HCT116 (cell line): Measurements from ENCODE around the gene PCSK2. TPM values are rescaled to one million over a fixed set of nuclear protein-coding genes. Genes with fewer than 3 reads are reported as not detected.

Experiments used
- ATAC-seq: fragments of 200-7000 bp; cut with Tn5 transposase; 2 replicates; pipeline ENCODE4 v1.9.1; 2020; ENCODE audit warnings: mild to moderate bottlenecking, moderate library complexity
- BruUV-seq: library from RNA; stranded (reverse); fragments of 400-500 nt; replicated peaks from 2 replicates; lab custom pipeline; 2021; lab: Mats Ljungman, UMichigan
- CTCF ChIA-PET: fragments of 300-600 bp; sonication (Branson Sonifier 250); formaldehyde crosslinking; loops from one replicate; lab custom pipeline; 2021; ENCODE audit warnings: antibody characterized with exemption; lab: Charles Lee
- POLR2A ChIA-PET: fragments of 300-600, 350-600 bp; sonication (Branson Sonifier 250); formaldehyde crosslinking; loops from one replicate; lab custom pipeline; 2021; ENCODE audit warnings: antibody characterized with exemption; lab: Charles Lee
- RAD21 ChIA-PET, 2 experiments: fragments of 300-600 bp; sonication (Branson Sonifier 250); formaldehyde crosslinking; loops; one replicate each; lab custom pipeline; 2023; ENCODE audit warnings: low total read pairs in 2 of 2; ENCODE audit not compliant: uncharacterized antibody in 2 of 2, unreplicated experiment in 2 of 2, low non-redundant PET in 1 of 2; lab: Charles Lee
- DNase-seq: peaks from one replicate; pipeline ENCODE4 v3.0.0-alpha.2; 2010; ENCODE audit warnings: low read depth, low spot score
- H2AFZ ChIP-seq: fragments of 200-600 bp; shearing (Covaris generic), sonication (generic); 2 replicates; pipeline ENCODE4 v1.6.1; 2017; ENCODE audit warnings: low read depth, mixed run types, mixed read lengths, antibody characterized with exemption, low read length; ENCODE audit not compliant: poor library complexity, severe bottlenecking
- H3K27ac ChIP-seq: 2 replicates; pipeline ENCODE4 v1.5.1; 2012; ENCODE audit warnings: low read depth, low read length
- H3K27me3 ChIP-seq: fragments of 200-600 bp; sonication (generic); 2 replicates; pipeline ENCODE4 v1.6.1; 2016; ENCODE audit warnings: mixed run types, low read length, mixed read lengths; ENCODE audit not compliant: insufficient read depth
- H3K36me3 ChIP-seq, 2 experiments: fragments of 200-500 bp in 1 of 2; fragments of 200-600 bp in 1 of 2; sonication (Bioruptor generic) in 1 of 2; sonication (generic) in 1 of 2; 2 replicates each; pipeline versions ENCODE4 v1.5.1 to v1.6.1; 2014 to 2016; ENCODE audit warnings: low read length in 2 of 2, inconsistent platforms in 1 of 2, mixed read lengths in 1 of 2, mixed run types in 1 of 2; ENCODE audit not compliant: insufficient read depth in 2 of 2, control insufficient read depth in 1 of 2
- H3K4me1 ChIP-seq, 2 experiments: fragments of 200-600 bp in 1 of 2; sonication (generic) in 1 of 2; 2 replicates each; pipeline versions ENCODE4 v1.5.1 to v1.6.1; 2012 to 2017; ENCODE audit warnings: low read length in 2 of 2, inconsistent platforms in 1 of 2, mild to moderate bottlenecking in 1 of 2, mixed read lengths in 1 of 2, mixed run types in 1 of 2, moderate library complexity in 1 of 2; ENCODE audit not compliant: insufficient read depth in 2 of 2, control insufficient read depth in 1 of 2
- H3K4me2 ChIP-seq: fragments of 200-600 bp; sonication (generic); 2 replicates; pipeline ENCODE4 v1.6.1; 2017; ENCODE audit warnings: mixed run types, low read length, mixed read lengths
- H3K4me3 ChIP-seq, 2 experiments: fragments of 200-600 bp in 1 of 2; sonication (generic) in 1 of 2; replicated peaks in 1 of 2; 2 replicates each; pipeline ENCODE4 v1.5.1; 2011 to 2016; ENCODE audit warnings: low read length in 2 of 2, control low read depth in 1 of 2, low read depth in 1 of 2, mild to moderate bottlenecking in 1 of 2, mixed read lengths in 1 of 2, mixed run types in 1 of 2
- H3K79me2 ChIP-seq: fragments of 200-600 bp; sonication (generic); 2 replicates; pipeline ENCODE4 v1.6.1; 2017; ENCODE audit warnings: mild to moderate bottlenecking, mixed run types, low read length, moderate library complexity, mixed read lengths; ENCODE audit not compliant: insufficient read depth
- H3K9ac ChIP-seq: fragments of 200-600 bp; sonication (generic); 2 replicates; pipeline ENCODE4 v1.6.1; 2016; ENCODE audit warnings: low read length, mixed read lengths
- H3K9me2 ChIP-seq: fragments of 200-600 bp; sonication (generic), shearing (Covaris generic); 2 replicates; pipeline ENCODE4 v1.6.1; 2017; ENCODE audit warnings: mixed run types, mild to moderate bottlenecking, moderate library complexity; ENCODE audit not compliant: insufficient read depth
- H3K9me3 ChIP-seq, 2 experiments: fragments of 200-500 bp in 1 of 2; fragments of 200-600 bp in 1 of 2; sonication (Bioruptor generic) in 1 of 2; sonication (generic) in 1 of 2; 2 replicates each; pipeline ENCODE4 v1.6.1; 2014 to 2017; ENCODE audit warnings: low read length in 2 of 2, mixed read lengths in 2 of 2, inconsistent platforms in 1 of 2, low read depth in 1 of 2, mild to moderate bottlenecking in 1 of 2, mixed run types in 1 of 2, moderate library complexity in 1 of 2; ENCODE audit not compliant: control insufficient read depth in 1 of 2, insufficient read depth in 1 of 2
- H4K20me1 ChIP-seq: fragments of 200-600 bp; sonication (generic), shearing (Covaris generic); 2 replicates; pipeline ENCODE4 v1.6.1; 2017; ENCODE audit warnings: mixed run types, mild to moderate bottlenecking, moderate library complexity; ENCODE audit not compliant: insufficient read depth
- ATF3 ChIP-seq: IDR thresholded peaks from 2 replicates; pipeline ENCODE4 v1.6.1; 2012
- CBX3 ChIP-seq: IDR thresholded peaks from 2 replicates; pipeline ENCODE4 v1.6.1; 2012; ENCODE audit warnings: low read depth
- EGR1 ChIP-seq: IDR thresholded peaks from 2 replicates; pipeline ENCODE4 v1.6.1; 2012; ENCODE audit warnings: low read depth
- EZH2 ChIP-seq: fragments of 200-600 bp; sonication (generic); IDR thresholded peaks from 2 replicates; pipeline ENCODE4 v1.6.1; 2017; ENCODE audit warnings: antibody characterized with exemption, mixed run types
- POLR2A ChIP-seq: IDR thresholded peaks from 2 replicates; pipeline ENCODE4 v1.7.0; 2011; ENCODE audit warnings: borderline replicate concordance; ENCODE audit not compliant: insufficient read depth, insufficient read length; ENCODE audit errors: extremely low read depth
- POLR2AphosphoS5 ChIP-seq: IDR thresholded peaks from 2 replicates; pipeline ENCODE4 v1.6.1; 2011; ENCODE audit warnings: mild to moderate bottlenecking, low read depth, low read length, moderate library complexity
- SIN3A ChIP-seq: IDR thresholded peaks from 2 replicates; pipeline ENCODE4 v1.6.1; 2012; ENCODE audit warnings: low read depth
- SP1 ChIP-seq: IDR thresholded peaks from 2 replicates; pipeline ENCODE4 v1.6.1; 2012; ENCODE audit warnings: low read depth
- TCF7L2 ChIP-seq: IDR thresholded peaks from 2 replicates; pipeline ENCODE4 v1.7.0; 2011; ENCODE audit warnings: borderline replicate concordance, inconsistent platforms; ENCODE audit not compliant: insufficient read depth, insufficient read length; ENCODE audit errors: extremely low read depth
- ZFX ChIP-seq: fragments of 450-650 bp; IDR thresholded peaks from 2 replicates; pipeline ENCODE4 v1.6.1; 2017
- ZNF274 ChIP-seq: fragments of 200-500 bp; sonication (Bioruptor generic); IDR thresholded peaks from 2 replicates; pipeline ENCODE4 v1.6.1; 2014; ENCODE audit warnings: mild to moderate bottlenecking, low read depth, low read length, inconsistent platforms
- intact Hi-C: fragments of 100-400 bp; cut with micrococcal nuclease; formaldehyde crosslinking; loops from 2 replicates; pipeline ENCODE4 v1.10.0; 2022
- total RNA-seq: library from RNA; stranded (reverse); gene quantifications from one replicate; pipeline ENCODE4 v1.2.1, GENCODE V29; 2021; ENCODE audit not compliant: unreplicated experiment
- TF ChIP-seq, protein P1 (sequence below): IDR thresholded peaks from 2 replicates; pipeline ENCODE4 v1.6.1; 2012
- TF ChIP-seq, protein P2 (sequence below): IDR thresholded peaks from 2 replicates; pipeline ENCODE4 v1.6.1; 2012; ENCODE audit warnings: low read depth
- TF ChIP-seq, protein P3 (sequence below), 3 experiments: fragments of 200-600 bp in 1 of 3; sonication (generic) in 1 of 3; IDR thresholded peaks in 2 of 3; conservative IDR thresholded peaks in 1 of 3; 2 replicates each; pipeline ENCODE4 v1.5.1; 2012 to 2017; ENCODE audit warnings: low read depth in 2 of 3, low read length in 2 of 3, antibody characterized with exemption in 1 of 3, borderline replicate concordance in 1 of 3, control low read depth in 1 of 3, mild to moderate bottlenecking in 1 of 3, mixed read lengths in 1 of 3, mixed run types in 1 of 3, moderate library complexity in 1 of 3; ENCODE audit not compliant: insufficient read depth in 1 of 3

Gene PCSK2
- total RNA-seq, 1 experiment from 2014 or later, result not detected

- TF ChIP-seq SP1 (no peak), TCF7L2 (no peak), ATF3 (no peak), ZFX (no peak), SIN3A (no peak), CBX3 (no peak)
- TF ChIP-seq, protein P1, sequence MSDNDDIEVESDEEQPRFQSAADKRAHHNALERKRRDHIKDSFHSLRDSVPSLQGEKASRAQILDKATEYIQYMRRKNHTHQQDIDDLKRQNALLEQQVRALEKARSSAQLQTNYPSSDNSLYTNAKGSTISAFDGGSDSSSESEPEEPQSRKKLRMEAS, result no peak
- no TSS peak for BruUV-seq
- H3K27ac ChIP-seq, result no peak overlapping the region
- no peaks in the 10 kb centered on the region for H3K36me3 ChIP-seq
- no peaks in the 10 kb centered on the region for H3K27me3 ChIP-seq
- H3K4me2 ChIP-seq, result no peak overlapping the region
- no peaks in the 10 kb centered on the region for H3K9me3 ChIP-seq
- no peak for ATAC-seq
- no peaks in the 10 kb centered on the region for H4K20me1 ChIP-seq
- intact Hi-C loops, result no loop called here
- H3K9me2 ChIP-seq, result no peaks in the 10 kb centered on the region
- POLR2A ChIA-PET, result no interaction called here
- H3K79me2 ChIP-seq, result no peaks in the 10 kb centered on the region
- H3K4me3 ChIP-seq, result no peak overlapping the region
- H3K9ac ChIP-seq, result no peak overlapping the region
- RAD21 ChIA-PET, result no interaction called here
- no peaks in the 10 kb centered on the region for H3K4me1 ChIP-seq
- H2AFZ ChIP-seq, result no peak overlapping the region
- CTCF ChIA-PET, result no interaction called here
- DNase-seq, result no peak
Observed at GRCh38 chr20:17467120-17467655, 240.3 kb downstream of the PCSK2 start.

- intact Hi-C loops, result no loop called here
- Histone ChIP-seq H3K27ac (no peak overlapping the region), H3K4me2 (no peak overlapping the region), H2AFZ (no peak overlapping the region), H3K9me2 (no peaks in the 10 kb centered on the region), H3K4me1 (no peaks in the 10 kb centered on the region), H3K9me3 (no peaks in the 10 kb centered on the region), H3K4me3 (no peak overlapping the region), H3K79me2 (no peaks in the 10 kb centered on the region), H3K36me3 (no peaks in the 10 kb centered on the region), H3K9ac (no peak overlapping the region), H3K27me3 (no peaks in the 10 kb centered on the region), H4K20me1 (no peaks in the 10 kb centered on the region)
- ATAC-seq (no peak), DNase-seq (no peak)
- POLR2A ChIA-PET, result no interaction called here
- RAD21 ChIA-PET, result no interaction called here
- BruUV-seq, result no TSS peak
- CTCF ChIA-PET, result no interaction called here
- TF ChIP-seq, protein P2, sequence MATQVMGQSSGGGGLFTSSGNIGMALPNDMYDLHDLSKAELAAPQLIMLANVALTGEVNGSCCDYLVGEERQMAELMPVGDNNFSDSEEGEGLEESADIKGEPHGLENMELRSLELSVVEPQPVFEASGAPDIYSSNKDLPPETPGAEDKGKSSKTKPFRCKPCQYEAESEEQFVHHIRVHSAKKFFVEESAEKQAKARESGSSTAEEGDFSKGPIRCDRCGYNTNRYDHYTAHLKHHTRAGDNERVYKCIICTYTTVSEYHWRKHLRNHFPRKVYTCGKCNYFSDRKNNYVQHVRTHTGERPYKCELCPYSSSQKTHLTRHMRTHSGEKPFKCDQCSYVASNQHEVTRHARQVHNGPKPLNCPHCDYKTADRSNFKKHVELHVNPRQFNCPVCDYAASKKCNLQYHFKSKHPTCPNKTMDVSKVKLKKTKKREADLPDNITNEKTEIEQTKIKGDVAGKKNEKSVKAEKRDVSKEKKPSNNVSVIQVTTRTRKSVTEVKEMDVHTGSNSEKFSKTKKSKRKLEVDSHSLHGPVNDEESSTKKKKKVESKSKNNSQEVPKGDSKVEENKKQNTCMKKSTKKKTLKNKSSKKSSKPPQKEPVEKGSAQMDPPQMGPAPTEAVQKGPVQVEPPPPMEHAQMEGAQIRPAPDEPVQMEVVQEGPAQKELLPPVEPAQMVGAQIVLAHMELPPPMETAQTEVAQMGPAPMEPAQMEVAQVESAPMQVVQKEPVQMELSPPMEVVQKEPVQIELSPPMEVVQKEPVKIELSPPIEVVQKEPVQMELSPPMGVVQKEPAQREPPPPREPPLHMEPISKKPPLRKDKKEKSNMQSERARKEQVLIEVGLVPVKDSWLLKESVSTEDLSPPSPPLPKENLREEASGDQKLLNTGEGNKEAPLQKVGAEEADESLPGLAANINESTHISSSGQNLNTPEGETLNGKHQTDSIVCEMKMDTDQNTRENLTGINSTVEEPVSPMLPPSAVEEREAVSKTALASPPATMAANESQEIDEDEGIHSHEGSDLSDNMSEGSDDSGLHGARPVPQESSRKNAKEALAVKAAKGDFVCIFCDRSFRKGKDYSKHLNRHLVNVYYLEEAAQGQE, result no peak
- TF ChIP-seq CBX3 (no peak), POLR2A (no peak), ZNF274 (no peak), SIN3A (no peak), EGR1 (no peak), EZH2 (no peak), POLR2AphosphoS5 (no peak)
- TF ChIP-seq, protein P3, sequence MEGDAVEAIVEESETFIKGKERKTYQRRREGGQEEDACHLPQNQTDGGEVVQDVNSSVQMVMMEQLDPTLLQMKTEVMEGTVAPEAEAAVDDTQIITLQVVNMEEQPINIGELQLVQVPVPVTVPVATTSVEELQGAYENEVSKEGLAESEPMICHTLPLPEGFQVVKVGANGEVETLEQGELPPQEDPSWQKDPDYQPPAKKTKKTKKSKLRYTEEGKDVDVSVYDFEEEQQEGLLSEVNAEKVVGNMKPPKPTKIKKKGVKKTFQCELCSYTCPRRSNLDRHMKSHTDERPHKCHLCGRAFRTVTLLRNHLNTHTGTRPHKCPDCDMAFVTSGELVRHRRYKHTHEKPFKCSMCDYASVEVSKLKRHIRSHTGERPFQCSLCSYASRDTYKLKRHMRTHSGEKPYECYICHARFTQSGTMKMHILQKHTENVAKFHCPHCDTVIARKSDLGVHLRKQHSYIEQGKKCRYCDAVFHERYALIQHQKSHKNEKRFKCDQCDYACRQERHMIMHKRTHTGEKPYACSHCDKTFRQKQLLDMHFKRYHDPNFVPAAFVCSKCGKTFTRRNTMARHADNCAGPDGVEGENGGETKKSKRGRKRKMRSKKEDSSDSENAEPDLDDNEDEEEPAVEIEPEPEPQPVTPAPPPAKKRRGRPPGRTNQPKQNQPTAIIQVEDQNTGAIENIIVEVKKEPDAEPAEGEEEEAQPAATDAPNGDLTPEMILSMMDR (IDR thresholded peaks at IDR 0.05 in 2 of 3, conservative IDR thresholded peaks at IDR 0.05 in 1 of 3; ENCODE audit: borderline replicate concordance in 1 of 3, insufficient read depth in 1 of 3, low read depth in 2 of 3, low read length in 2 of 3), result no peak
Observed at GRCh38 chr20:17468073-17468840, 241.4 kb downstream of the PCSK2 start.
